ENCODE results near the gene LRRC63. TPM values are rescaled to one million over a fixed set of nuclear protein-coding genes. Genes with fewer than 3 reads are reported as not detected.

LRRC63 gene
- total and polyA plus RNA-seq, 2 of the 4 experiments (the other 2 are of a cell fraction) = not detected

- H3K14ac ChIP-seq (replicated peaks; ENCODE audit: low read depth, low read length) = no peak overlapping the region
- H3K4ac ChIP-seq (ENCODE audit: low read depth, low read length) = no peak overlapping the region
- TF ChIP-seq, protein P1, sequence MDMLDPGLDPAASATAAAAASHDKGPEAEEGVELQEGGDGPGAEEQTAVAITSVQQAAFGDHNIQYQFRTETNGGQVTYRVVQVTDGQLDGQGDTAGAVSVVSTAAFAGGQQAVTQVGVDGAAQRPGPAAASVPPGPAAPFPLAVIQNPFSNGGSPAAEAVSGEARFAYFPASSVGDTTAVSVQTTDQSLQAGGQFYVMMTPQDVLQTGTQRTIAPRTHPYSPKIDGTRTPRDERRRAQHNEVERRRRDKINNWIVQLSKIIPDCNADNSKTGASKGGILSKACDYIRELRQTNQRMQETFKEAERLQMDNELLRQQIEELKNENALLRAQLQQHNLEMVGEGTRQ (IDR thresholded peaks at IDR 0.05; ENCODE audit: low read depth, low read length) = no peak
- TF ChIP-seq, protein P2, sequence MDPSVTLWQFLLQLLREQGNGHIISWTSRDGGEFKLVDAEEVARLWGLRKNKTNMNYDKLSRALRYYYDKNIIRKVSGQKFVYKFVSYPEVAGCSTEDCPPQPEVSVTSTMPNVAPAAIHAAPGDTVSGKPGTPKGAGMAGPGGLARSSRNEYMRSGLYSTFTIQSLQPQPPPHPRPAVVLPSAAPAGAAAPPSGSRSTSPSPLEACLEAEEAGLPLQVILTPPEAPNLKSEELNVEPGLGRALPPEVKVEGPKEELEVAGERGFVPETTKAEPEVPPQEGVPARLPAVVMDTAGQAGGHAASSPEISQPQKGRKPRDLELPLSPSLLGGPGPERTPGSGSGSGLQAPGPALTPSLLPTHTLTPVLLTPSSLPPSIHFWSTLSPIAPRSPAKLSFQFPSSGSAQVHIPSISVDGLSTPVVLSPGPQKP (IDR thresholded peaks at IDR 0.05; ENCODE audit: borderline replicate concordance, low read depth, low read length) = no peak
- TF ChIP-seq FOS (IDR thresholded peaks at IDR 0.05; ENCODE audit: low read depth, low read length) = no peak
- no peak for TF ChIP-seq MXI1 (IDR thresholded peaks at IDR 0.05; ENCODE audit: borderline replicate concordance, low read depth, low read length)
- no peak for TF ChIP-seq MAZ (IDR thresholded peaks at IDR 0.05; ENCODE audit: borderline replicate concordance, low read depth, low read length)
- no peak for TF ChIP-seq CTCF (conservative IDR thresholded peaks at IDR 0.05; ENCODE audit: low read depth, low read length)
- no peak for TF ChIP-seq RCOR1 (IDR thresholded peaks at IDR 0.05; ENCODE audit: insufficient replicate concordance, low read length)
- no peak for TF ChIP-seq RAD21 (IDR thresholded peaks at IDR 0.05; ENCODE audit: low read length)
- TF ChIP-seq BHLHE40 (IDR thresholded peaks at IDR 0.05; ENCODE audit: low read depth, low read length) = no peak
- no peak for TF ChIP-seq POLR2A (IDR thresholded peaks at IDR 0.05; ENCODE audit: low read depth, low read length)
- TF ChIP-seq MAFK (IDR thresholded peaks at IDR 0.05; ENCODE audit: low read depth, low read length) = no peak
- no peak for TF ChIP-seq RFX5 (IDR thresholded peaks at IDR 0.05; ENCODE audit: low read depth, low read length)
- no peak for TF ChIP-seq CEBPB (IDR thresholded peaks at IDR 0.05; ENCODE audit: low read depth, low read length)
- H3K56ac ChIP-seq (ENCODE audit: extremely low read depth, insufficient read depth, low read length) = no peak overlapping the region
- no peaks in the 10 kb centered on the region for H4K20me1 ChIP-seq (ENCODE audit: insufficient read depth, low read length)
- no peak for DNase-seq
- no peaks in the 10 kb centered on the region for H3K79me1 ChIP-seq (ENCODE audit: low read depth in 1 of 2, low read length in 2 of 2)
- H4K8ac ChIP-seq (ENCODE audit: low read depth in 2 of 2, low read length in 2 of 2) = no peak overlapping the region
- POLR2A ChIA-PET (ENCODE audit: unreplicated experiment) = no interaction called here
- H3K4me2 ChIP-seq (ENCODE audit: low read depth, low read length) = no peak overlapping the region
- in situ Hi-C loops (cut with MboI; ENCODE audit: low sequenced_read_pairs) (no loop called here), dilution Hi-C loops (cut with HindIII; ENCODE audit: low sequenced_read_pairs, unreplicated experiment) (no loop called here), intact Hi-C loops (cut with micrococcal nuclease) (no loop called here)
- H3K18ac ChIP-seq (ENCODE audit: low read depth, low read length) = no peak overlapping the region
- no peak for ATAC-seq (ENCODE audit: low read depth)
- H2AK9ac ChIP-seq (replicated peaks; ENCODE audit: low read depth, low read length, poor library complexity) = no peak overlapping the region
- no peak overlapping the region for H2AK5ac ChIP-seq (ENCODE audit: low read depth, low read length)
- no peak overlapping the region for H3K9ac ChIP-seq (ENCODE audit: low read depth, low read length)
- H2AFZ ChIP-seq (replicated peaks; ENCODE audit: low read length, poor library complexity) = no peak overlapping the region
- no TSS peak for BruUV-seq (replicated peaks)
- no peaks in the 10 kb centered on the region for H3K36me3 ChIP-seq (ENCODE audit: control insufficient read depth, insufficient read depth, low read length)
- WGBS, 2 experiments (ENCODE audit: extremely low coverage in 2 of 2, insufficient read length in 1 of 2) = no CpG with 5 or more reads among the region's 3 CpGs
- no peaks in the 10 kb centered on the region; the same call in 1 of the 2 replicates for H3K4me1 ChIP-seq (ENCODE audit: control insufficient read depth, insufficient read depth, low read length)
- no peaks in the 10 kb centered on the region for H3K9me3 ChIP-seq (ENCODE audit: control insufficient read depth, insufficient read depth, low read length)
- no peaks in the 10 kb centered on the region for H3K9me1 ChIP-seq (ENCODE audit: insufficient read depth, low read length)
- H2BK5ac ChIP-seq (ENCODE audit: low read depth, low read length, poor library complexity, severe bottlenecking) = no peak overlapping the region
- no peak overlapping the region for H4K5ac ChIP-seq (ENCODE audit: low read depth, low read length)
- H3K23ac ChIP-seq (ENCODE audit: low read depth, low read length) = no peak overlapping the region
- H3K4me3 ChIP-seq (ENCODE audit: insufficient read depth, low read depth, low read length) = no peak overlapping the region
- no peak overlapping the region for H2BK15ac ChIP-seq (ENCODE audit: low read depth, low read length)
- CTCF ChIA-PET = interaction anchor here (1.0 kb wide), 1 partner anchor 76 kb away, joined by 3 read pairs; no protein-coding TSS in a partner anchor
- no peak overlapping the region for H3K27ac ChIP-seq (ENCODE audit: insufficient read depth, low read length)
- H3K27me3 ChIP-seq (ENCODE audit: control insufficient read depth, insufficient read depth, low read length) = peaks cover 16% of the 10 kb centered on the region
- H4K91ac ChIP-seq (ENCODE audit: insufficient read depth, low read depth, low read length) = no peak overlapping the region
- no peak overlapping the region for H2BK20ac ChIP-seq (ENCODE audit: low read depth, low read length)
- H2BK120ac ChIP-seq (ENCODE audit: low read depth, low read length) = no peak overlapping the region
Measured at GRCh38 chr13:46213242-46213641, 1.5 kb downstream of the LRRC63 start.
